Sigmoid colon (tissue), 7 donors: ENCODE measurements around the gene TLE2. TPM values are rescaled to one million over a fixed set of nuclear protein-coding genes. Genes with fewer than 3 reads are reported as not detected.
"Not testable (repeated sequence)": the region's sequence is repeated elsewhere in the genome, so short reads cannot be mapped to it uniquely, and the experiment has no call there.

Experiments used
- DNase-seq: peaks from one replicate; pipeline ENCODE4 v3.0.0-alpha.2; 2019
- H3K27ac ChIP-seq, 4 donors: fragments of 200-600 bp; sonication (generic); one replicate each; pipeline ENCODE4 v1.5.1; 2016 to 2019; ENCODE audit warnings: mild to moderate bottlenecking in 1 of 4
- H3K27me3 ChIP-seq, 3 donors: fragments of 200-600 bp; sonication (generic); one replicate each; pipeline ENCODE4 v1.5.1; 2019; ENCODE audit warnings: mild to moderate bottlenecking in 1 of 3
- H3K36me3 ChIP-seq, 4 donors: fragments of 200-600 bp; sonication (generic); one replicate each; pipeline ENCODE4 v1.5.1; 2016 to 2019
- H3K4me1 ChIP-seq, 4 donors: fragments of 200-600 bp; sonication (generic); one replicate each; pipeline ENCODE4 v1.5.1; 2017 to 2019
- H3K4me3 ChIP-seq, 4 donors: fragments of 200-600 bp; sonication (generic); one replicate each; pipeline ENCODE4 v1.5.1; 2017 to 2019; ENCODE audit warnings: mild to moderate bottlenecking in 2 of 4, moderate library complexity in 1 of 4
- H3K9me3 ChIP-seq, 4 donors: fragments of 200-600 bp in 3 of 4; sonication (generic) in 3 of 4; one replicate each; pipeline versions ENCODE4 v1.5.1 to v1.6.1; 2013 to 2019
- CTCF ChIP-seq, 4 experiments: fragments of 450-650 bp in 3 of 4; fragments of 200-600 bp in 1 of 4; IDR thresholded peaks; one replicate each; pipeline ENCODE4 v1.5.1; 2016 to 2019; ENCODE audit warnings: antibody characterized with exemption in 4 of 4, mild to moderate bottlenecking in 3 of 4, moderate library complexity in 2 of 4
- EP300 ChIP-seq, 4 donors: sonication (generic); formaldehyde crosslinking; IDR thresholded peaks; one replicate each; pipeline ENCODE4 v1.6.1; 2017; ENCODE audit warnings: antibody characterized with exemption in 4 of 4
- POLR2A ChIP-seq, 2 donors: fragments of 450-650 bp; IDR thresholded peaks; one replicate each; pipeline ENCODE4 v1.6.1; 2016; ENCODE audit warnings: antibody characterized with exemption in 2 of 2, mild to moderate bottlenecking in 2 of 2, moderate library complexity in 2 of 2
- POLR2AphosphoS5 ChIP-seq, 4 donors: sonication (generic); formaldehyde crosslinking; IDR thresholded peaks; one replicate each; pipeline ENCODE4 v1.6.1; 2017; ENCODE audit warnings: antibody characterized with exemption in 4 of 4
- WGBS, 2 donors: extraction: QIAGEN DNeasy Blood & Tissue Kit; methylation state at CpG; one replicate each; pipeline ENCODE4 v1.1.7; 2013; 5-methylcytosine and 5-hydroxymethylcytosine counted together
- intact Hi-C: fragments of 100-400 bp; cut with DNase I; formaldehyde crosslinking; loops from one replicate; pipeline ENCODE4 v1.15.1; 2023
- polyA plus RNA-seq, 3 donors: library from polyadenylated mRNA; stranded (reverse); fragments of 200-250 nt; gene quantifications; one replicate each; pipeline ENCODE4 v1.2.3, GENCODE V29; 2013
- total RNA-seq, 4 donors: library from RNA; depleted of rRNA; stranded (reverse); fragments of >200 nt; gene quantifications; one replicate each; pipeline ENCODE4 v1.1.0, GENCODE V29; 2016
- donor health status: healthy with polysubstance abuse.
- donor health status: Bipolar disorder and iron deficiency.
- donor health status: healthy.

The TLE2 gene
- total and polyA plus RNA-seq, 7 donors = 10.9 to 66.5 (median 27.8) TPM

DNA sequence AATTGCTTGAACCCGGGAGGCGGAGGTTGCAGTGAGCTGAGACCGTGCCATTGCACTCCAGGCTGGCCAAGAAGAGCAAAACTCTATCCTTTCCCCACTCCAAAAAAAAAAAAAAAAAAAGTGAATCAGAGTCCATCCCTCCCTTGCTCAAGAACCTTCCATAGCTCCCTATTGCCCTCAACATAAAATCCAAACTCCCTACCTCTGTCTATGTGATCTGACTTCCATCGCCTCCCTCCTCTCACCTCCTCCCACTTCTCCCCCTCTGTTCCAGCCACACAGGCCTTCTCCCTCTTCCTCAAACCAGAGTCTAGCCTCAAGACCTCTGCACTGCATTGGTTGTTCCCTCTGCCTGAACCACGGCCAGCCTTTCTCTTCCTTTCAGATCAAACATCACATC is 10.0 kb upstream of the TLE2 start:
- intact Hi-C loops = no loop called here
- H3K9me3 ChIP-seq = no peaks in the 10 kb centered on the region
- peak; percentile 58 for DNase-seq
- H3K27me3 ChIP-seq = no peaks in the 10 kb centered on the region
- WGBS, 2 donors = 80 to 87% methylated on average over 5 of the region's 5 CpGs
- TF ChIP-seq POLR2A (IDR thresholded peaks at IDR 0.05) (no peak), POLR2AphosphoS5 (IDR thresholded peaks at IDR 0.05) (no peak), EP300 (IDR thresholded peaks at IDR 0.05) (no peak), CTCF (IDR thresholded peaks at IDR 0.05) (no peak)
- no peak overlapping the region for H3K4me3 ChIP-seq
- H3K4me1 ChIP-seq = peaks cover 0 to 37% (median 33%) of the 10 kb centered on the region in 4 donors
- H3K36me3 ChIP-seq = no peaks in the 10 kb centered on the region
- no peak overlapping the region for H3K27ac ChIP-seq

DNA sequence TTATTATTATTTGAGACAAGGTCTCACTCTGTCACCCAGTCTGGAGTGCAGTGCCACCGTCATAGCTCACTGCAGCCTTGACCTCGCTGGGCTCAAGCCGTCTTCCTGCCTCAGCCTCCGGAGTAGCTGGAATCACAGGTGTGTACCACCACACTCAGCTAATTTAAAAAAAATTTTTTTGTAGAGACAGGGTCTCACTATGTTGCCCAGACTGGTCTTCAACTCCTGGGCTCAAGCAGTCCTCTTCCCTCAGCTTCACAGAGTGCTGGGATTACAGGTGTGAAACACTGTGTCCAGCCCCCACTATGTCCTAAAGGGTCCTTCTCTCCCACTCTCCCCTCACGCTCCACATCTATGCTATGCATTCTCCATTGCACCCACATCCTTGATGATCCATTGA is 9.1 kb upstream of the TLE2 start:
- intact Hi-C loops = no loop called here
- Histone ChIP-seq H3K9me3 (no peaks in the 10 kb centered on the region), H3K4me3 (no peak overlapping the region), H3K36me3 (no peaks in the 10 kb centered on the region), H3K27me3 (no peaks in the 10 kb centered on the region), H3K4me1 (peaks cover 0 to 37% (median 33%) of the 10 kb centered on the region in 4 donors), H3K27ac (no peak overlapping the region)
- TF ChIP-seq POLR2AphosphoS5 (IDR thresholded peaks at IDR 0.05) (no peak), CTCF (IDR thresholded peaks at IDR 0.05) (no peak), EP300 (IDR thresholded peaks at IDR 0.05) (no peak), POLR2A (IDR thresholded peaks at IDR 0.05) (no peak)
- 73 to 79% methylated on average over 5 of the region's 5 CpGs for WGBS, 2 donors
- DNase-seq = no peak

GRCh38 chr19:3036977-3037544 is 8.0 kb upstream of the TLE2 start:
- peak overlapping the region in 1 of 4 donors; percentile 43 for H3K4me3 ChIP-seq
- H3K4me1 ChIP-seq = peaks cover 0 to 29% (median 24%) of the 10 kb centered on the region in 4 donors
- peak overlapping the region; percentile 81 to 96 (median 93) for H3K27ac ChIP-seq
- H3K9me3 ChIP-seq, DNase-seq, H3K27me3 ChIP-seq, H3K36me3 ChIP-seq, intact Hi-C loops: not testable (repeated sequence)
- WGBS, 2 donors = 44 to 74% methylated on average over 14 of the region's 14 CpGs

DNA sequence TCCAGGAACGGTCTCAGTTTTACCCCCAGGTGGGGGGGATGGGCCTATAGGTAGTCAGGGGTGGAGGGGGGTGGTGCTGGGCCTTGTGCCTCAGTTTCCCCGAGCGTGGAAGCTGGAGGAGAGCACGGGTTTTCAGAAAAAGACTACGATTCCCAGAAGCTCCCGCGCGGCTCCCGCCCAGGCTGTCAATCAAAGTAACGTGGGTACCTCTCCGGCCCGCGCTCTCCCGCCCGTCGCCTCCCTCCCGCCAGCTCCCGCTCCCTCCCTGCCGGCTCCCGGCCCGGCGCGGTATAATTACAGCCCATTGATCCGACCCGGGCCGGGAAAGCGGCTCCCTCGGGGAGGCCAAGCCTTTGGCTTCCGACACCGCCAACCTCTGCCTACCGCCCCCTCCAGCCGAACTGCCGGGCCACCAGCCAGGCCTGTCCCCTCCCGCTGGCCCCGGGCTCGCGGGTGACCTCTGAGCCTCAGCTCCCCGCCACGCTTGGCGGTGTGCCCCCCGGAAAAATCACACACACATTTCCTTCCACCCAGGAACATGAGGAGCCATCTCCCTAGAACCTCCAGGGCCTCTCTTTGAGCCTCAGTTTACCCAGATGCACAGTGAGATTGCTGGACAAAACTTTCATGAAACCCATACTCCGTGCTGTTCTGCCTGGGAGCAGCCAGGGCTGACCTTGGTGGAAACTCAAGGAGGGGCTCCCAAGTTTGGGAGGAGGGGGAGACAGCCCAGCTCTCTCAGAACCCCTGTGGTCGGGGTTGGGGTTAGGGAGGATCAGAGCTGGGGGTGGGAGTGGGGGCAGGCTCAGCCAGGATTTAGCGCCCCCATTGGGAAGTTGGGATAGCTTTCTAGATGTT is 7.3 kb upstream of the TLE2 start:
- intact Hi-C loops = no loop called here

More for the DNA sequence above, 7.3 kb upstream of the TLE2 start:
- Histone ChIP-seq H3K27ac (peak overlapping the region; percentile 81 to 96 (median 93)), H3K4me1 (peaks cover 0 to 22% (median 17%) of the 10 kb centered on the region in 4 donors), H3K4me3 (peak overlapping the region; percentile 43 to 66 (median 49)), H3K36me3 (no peaks in the 10 kb centered on the region), H3K27me3 (no peaks in the 10 kb centered on the region), H3K9me3 (no peaks in the 10 kb centered on the region)
- TF ChIP-seq POLR2AphosphoS5 (IDR thresholded peaks at IDR 0.05) (peak; percentile 37 to 63 (median 50)), POLR2A (IDR thresholded peaks at IDR 0.05) (no peak), CTCF (IDR thresholded peaks at IDR 0.05) (peak in 1 of 4 experiments; percentile 10)
- DNase-seq = peak; percentile 97
- WGBS, 2 donors = 1% methylated on average over 44 of the region's 44 CpGs
